Upper lobe of left lung (tissue), 6 donors: ENCODE measurements around the gene CYTH2. TPM values are rescaled to one million over a fixed set of nuclear protein-coding genes. Genes with fewer than 3 reads are reported as not detected.

Source experiments
- ATAC-seq, 2 donors: fragments of 200-7000 bp; cut with Tn5 transposase; one replicate each; pipeline ENCODE4 v1.9.1; 2022; ENCODE audit warnings: mild to moderate bottlenecking in 2 of 2, moderate library complexity in 2 of 2; ENCODE audit not compliant: low FRiP score in 2 of 2
- DNase-seq, 2 donors: peaks; one replicate each; pipeline ENCODE4 v3.0.0-alpha.2; 2019 to 2020
- H3K27ac ChIP-seq, 4 donors: fragments of 200-600 bp; sonication (generic); one replicate each; pipeline ENCODE4 v1.5.1; 2016 to 2019
- H3K27me3 ChIP-seq, 4 donors: fragments of 200-600 bp; sonication (generic); one replicate each; pipeline ENCODE4 v1.5.1; 2017 to 2019
- H3K36me3 ChIP-seq, 4 donors: fragments of 200-600 bp; sonication (generic); one replicate each; pipeline ENCODE4 v1.5.1; 2016 to 2019
- H3K4me1 ChIP-seq, 4 donors: fragments of 200-600 bp; sonication (generic); one replicate each; pipeline ENCODE4 v1.5.1; 2018 to 2019
- H3K4me3 ChIP-seq, 4 donors: fragments of 200-600 bp; sonication (generic); one replicate each; pipeline ENCODE4 v1.5.1; 2017 to 2019; ENCODE audit warnings: mild to moderate bottlenecking in 2 of 4, moderate library complexity in 1 of 4
- H3K9me3 ChIP-seq, 4 donors: fragments of 200-600 bp; sonication (generic); one replicate each; pipeline ENCODE4 v1.5.1; 2018 to 2019
- EP300 ChIP-seq, 4 donors: sonication (generic); formaldehyde crosslinking; IDR thresholded peaks; one replicate each; pipeline ENCODE4 v1.5.1; 2017; ENCODE audit warnings: antibody characterized with exemption in 4 of 4, control low read depth in 2 of 4
- POLR2A ChIP-seq, 4 donors: fragments of 450-650 bp; IDR thresholded peaks; one replicate each; pipeline ENCODE4 v1.5.1; 2016 to 2017; ENCODE audit warnings: antibody characterized with exemption in 4 of 4, mild to moderate bottlenecking in 2 of 4
- POLR2AphosphoS5 ChIP-seq, 2 donors: sonication (generic); formaldehyde crosslinking; IDR thresholded peaks; one replicate each; pipeline ENCODE4 v1.5.1; 2017; ENCODE audit warnings: antibody characterized with exemption in 2 of 2
- WGBS, 2 donors: methylation state at CpG; one replicate each; pipeline ENCODE4 v1.1.5; 2017 to 2018; 5-methylcytosine and 5-hydroxymethylcytosine counted together
- total RNA-seq, 6 donors: library from RNA; depleted of rRNA in 4 of 6; stranded (reverse); fragments of >200 nt in 4 of 6; gene quantifications; one replicate each; pipeline versions ENCODE4 v1.1.0 to v1.2.1, GENCODE V29; 2016 to 2021
- TF ChIP-seq, protein P1 (sequence below), 6 experiments: fragments of 450-650 bp in 4 of 6; fragments of 200-600 bp in 2 of 6; sonication (generic) in 2 of 6; IDR thresholded peaks; one replicate each; pipeline ENCODE4 v1.5.1; 2016 to 2019; ENCODE audit warnings: antibody characterized with exemption in 6 of 6
- donor health status: DM: no; HTN: no; CAD: no; lungs with moderate emphysema.
- donor health status: DM: no; HTN: yes; CAD: no; lungs with severe emphysema.

CYTH2 gene
- total RNA-seq, 6 donors from 2014 or later = 53.4 to 195 (median 77.0) TPM

DNA sequence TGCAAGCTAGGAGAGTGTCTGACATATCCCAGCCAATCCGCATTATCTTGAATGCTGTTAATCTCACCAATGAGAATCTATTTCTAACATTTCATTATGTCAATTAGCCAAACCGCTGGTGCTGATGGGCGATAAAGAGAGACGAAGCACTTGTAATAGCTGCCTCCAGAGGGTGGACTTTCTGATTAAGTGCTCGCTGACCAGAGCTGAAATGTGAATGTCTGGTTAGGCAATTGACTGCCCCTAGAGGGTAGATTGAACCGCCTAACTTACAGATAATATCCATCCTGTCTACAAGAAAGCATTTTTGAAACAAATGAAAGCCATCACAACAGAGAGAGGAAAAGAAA is 23.9 kb upstream of the CYTH2 start:
- WGBS, 2 donors = 6 to 10% methylated on average over 6 of the region's 6 CpGs
- peak overlapping the region; percentile 87 to 92 (median 88) for H3K27ac ChIP-seq
- H3K36me3 ChIP-seq = peaks cover 0 to 33% (median 26%) of the 10 kb centered on the region in 4 donors
- H3K4me1 ChIP-seq = peaks cover 21 to 35% (median 25%) of the 10 kb centered on the region in 4 donors
- H3K9me3 ChIP-seq = no peaks in the 10 kb centered on the region
- ATAC-seq (peak; percentile 28 to 86), DNase-seq (no peak)
- TF ChIP-seq, protein P1, sequence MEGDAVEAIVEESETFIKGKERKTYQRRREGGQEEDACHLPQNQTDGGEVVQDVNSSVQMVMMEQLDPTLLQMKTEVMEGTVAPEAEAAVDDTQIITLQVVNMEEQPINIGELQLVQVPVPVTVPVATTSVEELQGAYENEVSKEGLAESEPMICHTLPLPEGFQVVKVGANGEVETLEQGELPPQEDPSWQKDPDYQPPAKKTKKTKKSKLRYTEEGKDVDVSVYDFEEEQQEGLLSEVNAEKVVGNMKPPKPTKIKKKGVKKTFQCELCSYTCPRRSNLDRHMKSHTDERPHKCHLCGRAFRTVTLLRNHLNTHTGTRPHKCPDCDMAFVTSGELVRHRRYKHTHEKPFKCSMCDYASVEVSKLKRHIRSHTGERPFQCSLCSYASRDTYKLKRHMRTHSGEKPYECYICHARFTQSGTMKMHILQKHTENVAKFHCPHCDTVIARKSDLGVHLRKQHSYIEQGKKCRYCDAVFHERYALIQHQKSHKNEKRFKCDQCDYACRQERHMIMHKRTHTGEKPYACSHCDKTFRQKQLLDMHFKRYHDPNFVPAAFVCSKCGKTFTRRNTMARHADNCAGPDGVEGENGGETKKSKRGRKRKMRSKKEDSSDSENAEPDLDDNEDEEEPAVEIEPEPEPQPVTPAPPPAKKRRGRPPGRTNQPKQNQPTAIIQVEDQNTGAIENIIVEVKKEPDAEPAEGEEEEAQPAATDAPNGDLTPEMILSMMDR (IDR thresholded peaks at IDR 0.05) = peak in 5 of 6 experiments; percentile 15 to 56 (median 38)
- TF ChIP-seq EP300 (IDR thresholded peaks at IDR 0.05) (no peak), POLR2AphosphoS5 (IDR thresholded peaks at IDR 0.05) (no peak), POLR2A (IDR thresholded peaks at IDR 0.05) (no peak)
- H3K4me3 ChIP-seq = peak overlapping the region; percentile 77 to 97 (median 90)
- peaks cover 0 to 23% (median 9%) of the 10 kb centered on the region in 4 donors for H3K27me3 ChIP-seq

- ATAC-seq (peak; percentile 92 to 93), DNase-seq (peak; percentile 93 to 94)
- Histone ChIP-seq H3K36me3 (peaks cover 3 to 39% (median 32%) of the 10 kb centered on the region in 4 donors), H3K27ac (peak within 1 kb of the TSS; percentile 87 to 92 (median 88)), H3K4me1 (peaks cover 21 to 35% (median 25%) of the 10 kb centered on the region in 4 donors), H3K9me3 (no peaks in the 10 kb centered on the region), H3K4me3 (peak within 1 kb of the TSS; percentile 77 to 97 (median 90)), H3K27me3 (peaks cover 0 to 23% (median 9%) of the 10 kb centered on the region in 4 donors)
- TF ChIP-seq EP300 (IDR thresholded peaks at IDR 0.05) (no peak), POLR2A (IDR thresholded peaks at IDR 0.05) (peak in 1 of 4 donors; percentile 66), POLR2AphosphoS5 (IDR thresholded peaks at IDR 0.05) (peak; percentile 72 to 80)
- TF ChIP-seq, protein P1 (IDR thresholded peaks at IDR 0.05) = peak in 2 of 6 experiments; percentile 10 to 28
- 0 to 1% methylated on average over 28 to 61 of the region's 61 CpGs for WGBS, 2 donors
Measured at GRCh38 chr19:48445606-48446481, 23.3 kb upstream of the CYTH2 start, which contains the start of gene GRWD1. TSS of gene GRWD1 (plus strand) at chr19:48445983. CDS start at chr19:48446006, 23 bp downstream.

DNA sequence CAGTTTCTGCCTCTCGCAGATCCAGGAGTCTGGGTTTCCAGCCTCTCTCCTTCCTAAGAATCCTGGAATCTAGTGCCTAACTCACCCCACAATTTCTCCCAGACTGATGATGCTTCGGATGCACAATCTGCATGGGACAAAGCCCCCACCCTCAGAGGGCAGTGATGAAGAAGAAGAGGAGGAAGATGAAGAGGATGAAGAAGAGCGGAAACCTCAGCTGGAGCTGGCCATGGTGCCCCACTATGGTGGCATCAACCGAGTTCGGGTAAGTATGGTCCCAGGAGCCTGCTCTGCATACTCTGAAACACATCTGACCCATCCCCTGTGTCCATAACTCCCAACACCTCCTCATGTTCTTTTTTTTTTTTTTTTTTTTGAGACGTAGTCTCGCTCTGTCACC is 22.6 kb upstream of the CYTH2 start:
- 77 to 86% methylated on average over 7 of the region's 7 CpGs for WGBS, 2 donors
- H3K4me1 ChIP-seq = peaks cover 21 to 35% (median 25%) of the 10 kb centered on the region in 4 donors
- H3K36me3 ChIP-seq = peaks cover 5 to 46% (median 40%) of the 10 kb centered on the region in 4 donors
- DNase-seq = no peak
- H3K9me3 ChIP-seq = no peaks in the 10 kb centered on the region
- no peak for ATAC-seq
- peak overlapping the region; percentile 77 to 97 (median 90) for H3K4me3 ChIP-seq
- TF ChIP-seq POLR2A (IDR thresholded peaks at IDR 0.05) (no peak), EP300 (IDR thresholded peaks at IDR 0.05) (no peak), POLR2AphosphoS5 (IDR thresholded peaks at IDR 0.05) (no peak)
- TF ChIP-seq, protein P1 (IDR thresholded peaks at IDR 0.05) = no peak
- peaks cover 0 to 23% (median 9%) of the 10 kb centered on the region in 4 donors for H3K27me3 ChIP-seq
- peak overlapping the region in 3 of 4 donors; percentile 87 to 92 (median 89) for H3K27ac ChIP-seq

- no peak for ATAC-seq
- no peak overlapping the region for H3K27ac ChIP-seq
- peaks cover 12 to 66% (median 57%) of the 10 kb centered on the region in 4 donors for H3K36me3 ChIP-seq
Measured at GRCh38 chr19:48448563-48448962, 20.6 kb upstream of the CYTH2 start.

More at GRCh38 chr19:48448563-48448962, 20.6 kb upstream of the CYTH2 start:
- no peak for DNase-seq
- WGBS, 2 donors = 95 to 97% methylated on average over 4 of the region's 4 CpGs
- no peak for TF ChIP-seq POLR2A (IDR thresholded peaks at IDR 0.05)
- TF ChIP-seq, protein P1 (IDR thresholded peaks at IDR 0.05) = no peak
- no peak for TF ChIP-seq POLR2AphosphoS5 (IDR thresholded peaks at IDR 0.05)
- TF ChIP-seq EP300 (IDR thresholded peaks at IDR 0.05) = no peak
- H3K9me3 ChIP-seq = no peaks in the 10 kb centered on the region
- peaks cover 21 to 25% (median 23%) of the 10 kb centered on the region in 4 donors for H3K4me1 ChIP-seq
- no peak overlapping the region for H3K4me3 ChIP-seq
- H3K27me3 ChIP-seq = peaks cover 0 to 10% (median 6%) of the 10 kb centered on the region in 4 donors
